Activated CD4-positive, alpha-beta T cell treated with anti-CD3 and anti-CD28 coated beads for 24 hours (primary cell): Measurements from ENCODE around the gene ZMAT5.

Experiments used
- DNase-seq, 2 donors: peaks; one replicate each; pipeline ENCODE4 v3.0.0-alpha.2; 2020; ENCODE audit warnings: low read depth in 2 of 2

The ZMAT5 gene

GRCh38 chr22:29766632-29767170 lies at the start of gene ZMAT5:
ZMAT5 (minus strand) TSS chr22:29767007; CDS start chr22:29748544, 18,463 bp downstream.
- DNase-seq = peak; percentile 85 to 90

- DNase-seq = no peak
Observed at GRCh38 chr22:29816539-29816938, 49.7 kb upstream of the ZMAT5 start.

- DNase-seq = no peak
Observed at GRCh38 chr22:29816128-29816527, 49.3 kb upstream of the ZMAT5 start.

- no peak for DNase-seq
Observed at GRCh38 chr22:29815580-29815979, 48.8 kb upstream of the ZMAT5 start.

- DNase-seq = no peak
Observed at GRCh38 chr22:29814003-29814402, 47.2 kb upstream of the ZMAT5 start.

- DNase-seq = no peak
Observed at GRCh38 chr22:29813563-29813962, 46.8 kb upstream of the ZMAT5 start.

- no peak for DNase-seq
Observed at GRCh38 chr22:29813126-29813525, 46.3 kb upstream of the ZMAT5 start.

- no peak for DNase-seq
Observed at GRCh38 chr22:29811377-29811776, 44.6 kb upstream of the ZMAT5 start.

GRCh38 chr22:29810216-29810615 lies 43.4 kb upstream of the ZMAT5 start:
- DNase-seq = no peak

GRCh38 chr22:29806196-29806595 lies 39.4 kb upstream of the ZMAT5 start:
- no peak for DNase-seq

GRCh38 chr22:29804985-29805384 lies 38.2 kb upstream of the ZMAT5 start:
- no peak for DNase-seq

GRCh38 chr22:29803190-29803589 lies 36.4 kb upstream of the ZMAT5 start:
- DNase-seq = no peak

- no peak for DNase-seq
Observed at GRCh38 chr22:29801796-29802195, 35.0 kb upstream of the ZMAT5 start.

- no peak for DNase-seq
Observed at GRCh38 chr22:29801153-29801552, 34.3 kb upstream of the ZMAT5 start.

- DNase-seq = no peak
Observed at GRCh38 chr22:29799217-29799680, 32.4 kb upstream of the ZMAT5 start.

- no peak for DNase-seq
Observed at GRCh38 chr22:29798801-29799200, 32.0 kb upstream of the ZMAT5 start.

GRCh38 chr22:29798318-29798717 lies 31.5 kb upstream of the ZMAT5 start:
- no peak for DNase-seq

GRCh38 chr22:29797351-29797750 lies 30.5 kb upstream of the ZMAT5 start:
- no peak for DNase-seq

GRCh38 chr22:29795663-29796062 lies 28.9 kb upstream of the ZMAT5 start:
- no peak for DNase-seq

- DNase-seq = no peak
Observed at GRCh38 chr22:29793396-29793795, 26.6 kb upstream of the ZMAT5 start.

GRCh38 chr22:29790061-29790460 lies 23.3 kb upstream of the ZMAT5 start:
- no peak for DNase-seq

- no peak for DNase-seq
Observed at GRCh38 chr22:29788339-29789279, 21.8 kb upstream of the ZMAT5 start.

GRCh38 chr22:29787371-29787980 lies 20.7 kb upstream of the ZMAT5 start:
- DNase-seq = no peak
